HCT116 (cell line): ENCODE measurements around the gene DTWD1. TPM values are rescaled to one million over a fixed set of nuclear protein-coding genes. Genes with fewer than 3 reads are reported as not detected.

Source experiments
- ATAC-seq: fragments of 200-7000 bp; cut with Tn5 transposase; 2 replicates; pipeline ENCODE4 v1.9.1; 2020; ENCODE audit warnings: mild to moderate bottlenecking, moderate library complexity
- BruUV-seq: library from RNA; stranded (reverse); fragments of 400-500 nt; replicated peaks from 2 replicates; lab custom pipeline; 2021; lab: Mats Ljungman, UMichigan
- CTCF ChIA-PET: fragments of 300-600 bp; sonication (Branson Sonifier 250); formaldehyde crosslinking; loops from one replicate; lab custom pipeline; 2021; ENCODE audit warnings: antibody characterized with exemption; lab: Charles Lee
- POLR2A ChIA-PET: fragments of 300-600, 350-600 bp; sonication (Branson Sonifier 250); formaldehyde crosslinking; loops from one replicate; lab custom pipeline; 2021; ENCODE audit warnings: antibody characterized with exemption; lab: Charles Lee
- RAD21 ChIA-PET, 2 experiments: fragments of 300-600 bp; sonication (Branson Sonifier 250); formaldehyde crosslinking; loops; one replicate each; lab custom pipeline; 2023; ENCODE audit warnings: low total read pairs in 2 of 2; ENCODE audit not compliant: uncharacterized antibody in 2 of 2, unreplicated experiment in 2 of 2, low non-redundant PET in 1 of 2; lab: Charles Lee
- DNase-seq: peaks from one replicate; pipeline ENCODE4 v3.0.0-alpha.2; 2010; ENCODE audit warnings: low read depth, low spot score
- H2AFZ ChIP-seq: fragments of 200-600 bp; shearing (Covaris generic), sonication (generic); 2 replicates; pipeline ENCODE4 v1.6.1; 2017; ENCODE audit warnings: low read depth, mixed run types, mixed read lengths, antibody characterized with exemption, low read length; ENCODE audit not compliant: poor library complexity, severe bottlenecking
- H3K27ac ChIP-seq: 2 replicates; pipeline ENCODE4 v1.5.1; 2012; ENCODE audit warnings: low read depth, low read length
- H3K27me3 ChIP-seq: fragments of 200-600 bp; sonication (generic); 2 replicates; pipeline ENCODE4 v1.6.1; 2016; ENCODE audit warnings: mixed run types, low read length, mixed read lengths; ENCODE audit not compliant: insufficient read depth
- H3K36me3 ChIP-seq, 2 experiments: fragments of 200-500 bp in 1 of 2; fragments of 200-600 bp in 1 of 2; sonication (Bioruptor generic) in 1 of 2; sonication (generic) in 1 of 2; 2 replicates each; pipeline versions ENCODE4 v1.5.1 to v1.6.1; 2014 to 2016; ENCODE audit warnings: low read length in 2 of 2, inconsistent platforms in 1 of 2, mixed read lengths in 1 of 2, mixed run types in 1 of 2; ENCODE audit not compliant: insufficient read depth in 2 of 2, control insufficient read depth in 1 of 2
- H3K4me1 ChIP-seq, 2 experiments: fragments of 200-600 bp in 1 of 2; sonication (generic) in 1 of 2; 2 replicates each; pipeline versions ENCODE4 v1.5.1 to v1.6.1; 2012 to 2017; ENCODE audit warnings: low read length in 2 of 2, inconsistent platforms in 1 of 2, mild to moderate bottlenecking in 1 of 2, mixed read lengths in 1 of 2, mixed run types in 1 of 2, moderate library complexity in 1 of 2; ENCODE audit not compliant: insufficient read depth in 2 of 2, control insufficient read depth in 1 of 2
- H3K4me2 ChIP-seq: fragments of 200-600 bp; sonication (generic); 2 replicates; pipeline ENCODE4 v1.6.1; 2017; ENCODE audit warnings: mixed run types, low read length, mixed read lengths
- H3K4me3 ChIP-seq, 2 experiments: fragments of 200-600 bp in 1 of 2; sonication (generic) in 1 of 2; replicated peaks in 1 of 2; 2 replicates each; pipeline ENCODE4 v1.5.1; 2011 to 2016; ENCODE audit warnings: low read length in 2 of 2, control low read depth in 1 of 2, low read depth in 1 of 2, mild to moderate bottlenecking in 1 of 2, mixed read lengths in 1 of 2, mixed run types in 1 of 2
- H3K79me2 ChIP-seq: fragments of 200-600 bp; sonication (generic); 2 replicates; pipeline ENCODE4 v1.6.1; 2017; ENCODE audit warnings: mild to moderate bottlenecking, mixed run types, low read length, moderate library complexity, mixed read lengths; ENCODE audit not compliant: insufficient read depth
- H3K9ac ChIP-seq: fragments of 200-600 bp; sonication (generic); 2 replicates; pipeline ENCODE4 v1.6.1; 2016; ENCODE audit warnings: low read length, mixed read lengths
- H3K9me2 ChIP-seq: fragments of 200-600 bp; sonication (generic), shearing (Covaris generic); 2 replicates; pipeline ENCODE4 v1.6.1; 2017; ENCODE audit warnings: mixed run types, mild to moderate bottlenecking, moderate library complexity; ENCODE audit not compliant: insufficient read depth
- H3K9me3 ChIP-seq, 2 experiments: fragments of 200-500 bp in 1 of 2; fragments of 200-600 bp in 1 of 2; sonication (Bioruptor generic) in 1 of 2; sonication (generic) in 1 of 2; 2 replicates each; pipeline ENCODE4 v1.6.1; 2014 to 2017; ENCODE audit warnings: low read length in 2 of 2, mixed read lengths in 2 of 2, inconsistent platforms in 1 of 2, low read depth in 1 of 2, mild to moderate bottlenecking in 1 of 2, mixed run types in 1 of 2, moderate library complexity in 1 of 2; ENCODE audit not compliant: control insufficient read depth in 1 of 2, insufficient read depth in 1 of 2
- H4K20me1 ChIP-seq: fragments of 200-600 bp; sonication (generic), shearing (Covaris generic); 2 replicates; pipeline ENCODE4 v1.6.1; 2017; ENCODE audit warnings: mixed run types, mild to moderate bottlenecking, moderate library complexity; ENCODE audit not compliant: insufficient read depth
- CEBPB ChIP-seq: IDR thresholded peaks from 2 replicates; pipeline ENCODE4 v1.6.1; 2012; ENCODE audit warnings: low read depth
- CTCF ChIP-seq, 3 experiments: fragments of 200-600 bp in 1 of 3; sonication (generic) in 1 of 3; IDR thresholded peaks in 2 of 3; conservative IDR thresholded peaks in 1 of 3; 2 replicates each; pipeline ENCODE4 v1.5.1; 2012 to 2017; ENCODE audit warnings: low read depth in 2 of 3, low read length in 2 of 3, antibody characterized with exemption in 1 of 3, borderline replicate concordance in 1 of 3, control low read depth in 1 of 3, mild to moderate bottlenecking in 1 of 3, mixed read lengths in 1 of 3, mixed run types in 1 of 3, moderate library complexity in 1 of 3; ENCODE audit not compliant: insufficient read depth in 1 of 3
- ELF1 ChIP-seq: IDR thresholded peaks from 2 replicates; pipeline ENCODE4 v1.6.1; 2012; ENCODE audit warnings: low read depth, borderline replicate concordance
- EZH2 ChIP-seq: fragments of 200-600 bp; sonication (generic); IDR thresholded peaks from 2 replicates; pipeline ENCODE4 v1.6.1; 2017; ENCODE audit warnings: antibody characterized with exemption, mixed run types
- FOSL1 ChIP-seq: IDR thresholded peaks from 2 replicates; pipeline ENCODE4 v1.6.1; 2012; ENCODE audit warnings: low read depth
- JUND ChIP-seq: IDR thresholded peaks from 2 replicates; pipeline ENCODE4 v1.6.1; 2012
- POLR2A ChIP-seq: IDR thresholded peaks from 2 replicates; pipeline ENCODE4 v1.7.0; 2011; ENCODE audit warnings: borderline replicate concordance; ENCODE audit not compliant: insufficient read depth, insufficient read length; ENCODE audit errors: extremely low read depth
- POLR2AphosphoS5 ChIP-seq: IDR thresholded peaks from 2 replicates; pipeline ENCODE4 v1.6.1; 2011; ENCODE audit warnings: mild to moderate bottlenecking, low read depth, low read length, moderate library complexity
- SIN3A ChIP-seq: IDR thresholded peaks from 2 replicates; pipeline ENCODE4 v1.6.1; 2012; ENCODE audit warnings: low read depth
- SP1 ChIP-seq: IDR thresholded peaks from 2 replicates; pipeline ENCODE4 v1.6.1; 2012; ENCODE audit warnings: low read depth
- TCF7L2 ChIP-seq: IDR thresholded peaks from 2 replicates; pipeline ENCODE4 v1.7.0; 2011; ENCODE audit warnings: borderline replicate concordance, inconsistent platforms; ENCODE audit not compliant: insufficient read depth, insufficient read length; ENCODE audit errors: extremely low read depth
- ZBTB33 ChIP-seq: IDR thresholded peaks from 2 replicates; pipeline ENCODE4 v1.6.1; 2011; ENCODE audit warnings: mild to moderate bottlenecking, low read length, moderate library complexity; ENCODE audit not compliant: insufficient replicate concordance; ENCODE audit errors: extremely low read depth
- ZFX ChIP-seq: fragments of 450-650 bp; IDR thresholded peaks from 2 replicates; pipeline ENCODE4 v1.6.1; 2017
- ZNF274 ChIP-seq: fragments of 200-500 bp; sonication (Bioruptor generic); IDR thresholded peaks from 2 replicates; pipeline ENCODE4 v1.6.1; 2014; ENCODE audit warnings: mild to moderate bottlenecking, low read depth, low read length, inconsistent platforms
- intact Hi-C: fragments of 100-400 bp; cut with micrococcal nuclease; formaldehyde crosslinking; loops from 2 replicates; pipeline ENCODE4 v1.10.0; 2022
- total RNA-seq: library from RNA; stranded (reverse); gene quantifications from one replicate; pipeline ENCODE4 v1.2.1, GENCODE V29; 2021; ENCODE audit not compliant: unreplicated experiment
- TF ChIP-seq, protein P1 (sequence below): IDR thresholded peaks from 2 replicates; pipeline ENCODE4 v1.6.1; 2012; ENCODE audit warnings: low read depth
- TF ChIP-seq, protein P2 (sequence below): IDR thresholded peaks from 2 replicates; pipeline ENCODE4 v1.6.1; 2012

DTWD1 gene
- total RNA-seq, 1 experiment from 2014 or later: 34.5 TPM

DNA sequence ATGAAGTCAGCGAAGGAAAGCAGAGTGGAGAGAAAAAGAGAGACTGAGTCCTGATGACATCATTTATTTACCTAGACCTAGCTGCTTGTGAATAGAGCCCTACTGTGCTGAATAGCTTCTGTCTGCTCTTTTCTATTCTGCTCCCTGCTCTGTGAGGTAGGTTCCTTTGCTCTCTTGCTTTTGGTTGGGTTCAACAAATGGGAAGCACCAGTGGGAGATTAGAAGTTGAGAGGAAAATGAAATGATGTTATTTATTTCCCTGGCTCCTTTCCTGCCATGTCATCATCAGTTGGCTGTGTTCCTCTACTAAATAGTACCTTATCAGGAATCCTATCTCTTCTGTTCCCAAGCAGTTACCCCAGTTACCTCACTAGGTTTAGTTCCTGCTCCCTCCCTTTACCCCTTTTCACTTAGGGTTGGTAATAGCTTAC is 23.5 kb downstream of the DTWD1 start:
- RAD21 ChIA-PET: no interaction called here
- POLR2A ChIA-PET: no interaction called here
- no peak overlapping the region for H3K4me3 ChIP-seq

More for the DNA sequence above, 23.5 kb downstream of the DTWD1 start:
- H3K36me3 ChIP-seq: peaks cover 4% of the 10 kb centered on the region in 2 experiments; a peak in 1 of 4 replicates
- H3K27ac ChIP-seq: no peak overlapping the region
- no peaks in the 10 kb centered on the region for H3K4me1 ChIP-seq
- no peak for DNase-seq
- H3K4me2 ChIP-seq: no peak overlapping the region
- no peak overlapping the region for H2AFZ ChIP-seq
- no peaks in the 10 kb centered on the region for H3K9me3 ChIP-seq
- H4K20me1 ChIP-seq: no peaks in the 10 kb centered on the region
- TF ChIP-seq SP1 (no peak), ZFX (no peak), ZNF274 (no peak), FOSL1 (no peak), SIN3A (no peak), TCF7L2 (no peak), CTCF (IDR thresholded peaks at IDR 0.05 in 2 of 3, conservative IDR thresholded peaks at IDR 0.05 in 1 of 3; ENCODE audit: borderline replicate concordance in 1 of 3, insufficient read depth in 1 of 3, low read depth in 2 of 3, low read length in 2 of 3) (no peak), POLR2AphosphoS5 (no peak), POLR2A (no peak), EZH2 (no peak), JUND (no peak), CEBPB (no peak), ELF1 (no peak), ZBTB33 (no peak)
- TF ChIP-seq, protein P1, sequence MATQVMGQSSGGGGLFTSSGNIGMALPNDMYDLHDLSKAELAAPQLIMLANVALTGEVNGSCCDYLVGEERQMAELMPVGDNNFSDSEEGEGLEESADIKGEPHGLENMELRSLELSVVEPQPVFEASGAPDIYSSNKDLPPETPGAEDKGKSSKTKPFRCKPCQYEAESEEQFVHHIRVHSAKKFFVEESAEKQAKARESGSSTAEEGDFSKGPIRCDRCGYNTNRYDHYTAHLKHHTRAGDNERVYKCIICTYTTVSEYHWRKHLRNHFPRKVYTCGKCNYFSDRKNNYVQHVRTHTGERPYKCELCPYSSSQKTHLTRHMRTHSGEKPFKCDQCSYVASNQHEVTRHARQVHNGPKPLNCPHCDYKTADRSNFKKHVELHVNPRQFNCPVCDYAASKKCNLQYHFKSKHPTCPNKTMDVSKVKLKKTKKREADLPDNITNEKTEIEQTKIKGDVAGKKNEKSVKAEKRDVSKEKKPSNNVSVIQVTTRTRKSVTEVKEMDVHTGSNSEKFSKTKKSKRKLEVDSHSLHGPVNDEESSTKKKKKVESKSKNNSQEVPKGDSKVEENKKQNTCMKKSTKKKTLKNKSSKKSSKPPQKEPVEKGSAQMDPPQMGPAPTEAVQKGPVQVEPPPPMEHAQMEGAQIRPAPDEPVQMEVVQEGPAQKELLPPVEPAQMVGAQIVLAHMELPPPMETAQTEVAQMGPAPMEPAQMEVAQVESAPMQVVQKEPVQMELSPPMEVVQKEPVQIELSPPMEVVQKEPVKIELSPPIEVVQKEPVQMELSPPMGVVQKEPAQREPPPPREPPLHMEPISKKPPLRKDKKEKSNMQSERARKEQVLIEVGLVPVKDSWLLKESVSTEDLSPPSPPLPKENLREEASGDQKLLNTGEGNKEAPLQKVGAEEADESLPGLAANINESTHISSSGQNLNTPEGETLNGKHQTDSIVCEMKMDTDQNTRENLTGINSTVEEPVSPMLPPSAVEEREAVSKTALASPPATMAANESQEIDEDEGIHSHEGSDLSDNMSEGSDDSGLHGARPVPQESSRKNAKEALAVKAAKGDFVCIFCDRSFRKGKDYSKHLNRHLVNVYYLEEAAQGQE: no peak
- TF ChIP-seq, protein P2, sequence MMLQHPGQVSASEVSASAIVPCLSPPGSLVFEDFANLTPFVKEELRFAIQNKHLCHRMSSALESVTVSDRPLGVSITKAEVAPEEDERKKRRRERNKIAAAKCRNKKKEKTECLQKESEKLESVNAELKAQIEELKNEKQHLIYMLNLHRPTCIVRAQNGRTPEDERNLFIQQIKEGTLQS: no peak
- H3K9ac ChIP-seq: no peak overlapping the region
- no TSS peak for BruUV-seq
- peaks cover 1% of the 10 kb centered on the region for H3K79me2 ChIP-seq
- H3K27me3 ChIP-seq: no peaks in the 10 kb centered on the region
- intact Hi-C loops: no loop called here
- no peaks in the 10 kb centered on the region for H3K9me2 ChIP-seq
- CTCF ChIA-PET: no interaction called here
- no peak for ATAC-seq
